GM12878 (cell line): ENCODE data around the gene SCNN1G. TPM values are rescaled to one million over a fixed set of nuclear protein-coding genes. Genes with fewer than 3 reads are reported as not detected.
"Not testable (repeated sequence)": the region's sequence is repeated elsewhere in the genome, so short reads cannot be mapped to it uniquely, and the experiment has no call there.

Experiments used
- ATAC-seq: fragments of 200-7000 bp; cut with Tn5 transposase; 3 replicates; pipeline ENCODE4 v1.9.1; 2020; ENCODE audit warnings: mild to moderate bottlenecking, moderate library complexity
- BruUV-seq: library from RNA; stranded (reverse); fragments of 400-500 nt; replicated peaks from 2 replicates; lab custom pipeline; 2021; lab: Mats Ljungman, UMichigan
- CTCF ChIA-PET: fragments of 300-600 bp; sonication (Branson Sonifier 250); formaldehyde crosslinking; extraction: SDS; loops from one replicate; lab custom pipeline; 2021; ENCODE audit warnings: inconsistent platforms; lab: Yijun Ruan, JAX
- POLR2A ChIA-PET: fragments of 350-600 bp; formaldehyde crosslinking; extraction: SDS; loops from one replicate; lab custom pipeline; 2021; ENCODE audit warnings: inconsistent platforms; lab: Charles Lee
- RAD21 ChIA-PET: fragments of 300-600 bp; sonication (Branson Sonifier 250); formaldehyde crosslinking; loops from one replicate; lab custom pipeline; 2023; ENCODE audit warnings: antibody characterized with exemption; ENCODE audit not compliant: unreplicated experiment; lab: Charles Lee
- SMC1A ChIA-PET: fragments of 300-600 bp; sonication (Branson Sonifier 250); formaldehyde crosslinking; loops from one replicate; lab custom pipeline; 2023; ENCODE audit not compliant: unreplicated experiment, uncharacterized antibody; lab: Charles Lee
- DNase-seq: peaks from one replicate; pipeline ENCODE4 v3.0.0-alpha.2; 2011; ENCODE audit warnings: low read depth, low spot score
- FAIRE-seq: peaks from 3 replicates; lab custom pipeline; 2011; peaks lifted over from hg19 to GRCh38; lab: Jason Lieb, UNC
- H2AFZ ChIP-seq: 2 replicates; pipeline ENCODE4 v1.6.0; 2011; ENCODE audit warnings: low read depth, low read length, control low read depth; ENCODE audit not compliant: control insufficient read depth
- H3K27ac ChIP-seq: 2 replicates; pipeline ENCODE4 v1.5.1; 2011; ENCODE audit warnings: control low read depth; ENCODE audit not compliant: control insufficient read depth, insufficient read depth
- H3K27me3 ChIP-seq, 2 experiments: replicated peaks in 1 of 2; 2 replicates each; pipeline versions ENCODE4 v1.6.0 to v1.6.1; 2011; ENCODE audit warnings: low read length in 1 of 2; ENCODE audit not compliant: control insufficient read depth in 2 of 2, insufficient read depth in 2 of 2
- H3K36me3 ChIP-seq, 2 experiments: 2 replicates each; pipeline ENCODE4 v1.5.1; 2011; ENCODE audit warnings: low read length in 1 of 2; ENCODE audit not compliant: control insufficient read depth in 2 of 2, insufficient read depth in 2 of 2
- H3K4me1 ChIP-seq: 2 replicates; pipeline ENCODE4 v1.6.1; 2011; ENCODE audit warnings: mild to moderate bottlenecking, low read length, moderate library complexity, mixed read lengths; ENCODE audit not compliant: control insufficient read depth, insufficient read depth
- H3K4me2 ChIP-seq: 2 replicates; pipeline ENCODE4 v1.6.0; 2011; ENCODE audit warnings: control low read depth; ENCODE audit not compliant: control insufficient read depth, insufficient read depth
- H3K4me3 ChIP-seq: fragments of 200-600 bp; sonication (generic); 2 replicates; pipeline ENCODE4 v1.5.1; 2016
- H3K79me2 ChIP-seq: 2 replicates; pipeline ENCODE4 v1.6.0; 2011; ENCODE audit warnings: low read length; ENCODE audit not compliant: control insufficient read depth, insufficient read depth
- H3K9ac ChIP-seq: 2 replicates; pipeline ENCODE4 v1.8.0; 2011; ENCODE audit warnings: low read length, control low read depth, mixed read lengths; ENCODE audit not compliant: control insufficient read depth, insufficient read depth
- H3K9me3 ChIP-seq: replicated peaks from 3 replicates; pipeline ENCODE4 v1.5.1; 2011; ENCODE audit warnings: mild to moderate bottlenecking, low read length; ENCODE audit not compliant: control insufficient read depth, insufficient read depth
- H4K20me1 ChIP-seq: 2 replicates; pipeline ENCODE4 v1.6.0; 2011; ENCODE audit not compliant: control insufficient read depth, insufficient read depth
- SPI1 ChIP-seq: IDR thresholded peaks from 2 replicates; pipeline ENCODE4 v1.6.1; 2011; ENCODE audit warnings: low read depth, mild to moderate bottlenecking, low read length, moderate library complexity, borderline replicate concordance; ENCODE audit not compliant: insufficient read depth
- ZNF207 ChIP-seq: fragments of 450-650 bp; IDR thresholded peaks from 2 replicates; pipeline ENCODE4 v1.6.1; 2014; ENCODE audit warnings: antibody characterized with exemption, mild to moderate bottlenecking, borderline replicate concordance
- WGBS: methylation state at CpG from one replicate; pipeline ENCODE4 v1.1.6; 2016; ENCODE audit warnings: low lambda C conversion rate; ENCODE audit not compliant: insufficient replicate concordance, insufficient coverage; ENCODE audit errors: missing lambda C conversion rate; 5-methylcytosine and 5-hydroxymethylcytosine counted together
- in situ Hi-C: fragments of 300-500 bp; cut with MboI; formaldehyde crosslinking; loops from 9 replicates; pipeline ENCODE4 v1.14.3; 2018; ENCODE audit warnings: mixed read lengths
- intact Hi-C: fragments of 100-400 bp; cut with micrococcal nuclease; formaldehyde crosslinking; loops from one replicate; pipeline ENCODE4 v1.14.2; 2022; ENCODE audit not compliant: unreplicated experiment
- polyA plus RNA-seq, 11 experiments: library from polyadenylated mRNA; depleted of rRNA in 4 of 11; unstranded in 6 of 11; stranded (reverse) in 5 of 11; fragments of >200 nt; fragmentation: Nextera tagmentation in 4 of 11; fragmentation: Illumina TruSeq in 1 of 11; extraction: Ambion mirVana in 4 of 11; extraction: Trizol in 1 of 11; gene quantifications; 1 replicate in 1 of 11; 2 replicates in 10 of 11; pipeline versions ENCODE4 v1.2.1 to v1.2.3, GENCODE V29; 2011 to 2016; ENCODE audit warnings: inconsistent platforms in 2 of 11, missing spikeins in 2 of 11, low read depth in 1 of 11
- total RNA-seq, 4 experiments: library from RNA; depleted of rRNA in 3 of 4; stranded (reverse); fragments of >200 nt in 3 of 4; fragmentation: Illumina TruSeq in 1 of 4; extraction: Trizol in 1 of 4; gene quantifications; 2 replicates each; pipeline versions ENCODE4 v1.2.1 to v1.2.3, GENCODE V29; 2013 to 2021

Gene SCNN1G
- total and polyA plus RNA-seq, 10 of the 15 experiments (the other 5 are each of a cell fraction or from before 2014, with no cell fraction given): 0.04 to 0.86 (median 0.08) TPM; not detected in 5

DNA sequence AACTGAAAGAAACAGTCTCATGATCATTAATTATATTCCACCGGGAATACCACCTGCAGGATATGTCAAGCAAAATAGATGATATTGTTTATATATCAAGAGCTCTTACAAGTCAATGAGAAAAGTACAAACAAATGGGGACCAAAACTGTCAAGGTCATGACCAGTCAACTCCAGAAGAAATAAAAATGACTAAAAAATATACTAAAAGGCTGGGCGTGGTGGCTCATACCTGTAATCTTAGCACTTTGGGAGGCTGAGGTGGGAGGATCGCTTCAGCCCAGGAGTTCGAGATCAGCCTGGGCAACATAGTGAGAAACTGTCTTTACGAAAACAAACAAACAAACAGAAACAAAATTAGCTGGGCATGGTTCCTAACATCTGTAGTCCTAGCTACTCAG is 69.8 kb downstream of the SCNN1G start:
- ChIA-PET RAD21 (no interaction called here), POLR2A (no interaction called here), SMC1A (interaction anchor here (0.5 to 1.4 kb wide), 2 partner anchors 16 to 85 kb away, joined by 3 read pairs; no protein-coding TSS in a partner anchor), CTCF (interaction anchor here (1.3 kb wide), 1 partner anchor 10 kb away, joined by 7 read pairs; no protein-coding TSS in a partner anchor)
- Histone ChIP-seq H3K4me2 (no peak overlapping the region), H3K9me3 (no peaks in the 10 kb centered on the region), H3K4me3 (no peak overlapping the region), H4K20me1 (no peaks in the 10 kb centered on the region), H3K36me3 (no peaks in the 10 kb centered on the region), H3K4me1 (no peaks in the 10 kb centered on the region), H3K79me2 (no peaks in the 10 kb centered on the region), H3K9ac (no peak overlapping the region), H3K27me3 (no peaks in the 10 kb centered on the region), H2AFZ (no peak overlapping the region), H3K27ac (no peak overlapping the region)
- ATAC-seq (no peak), DNase-seq (no peak), FAIRE-seq (no peak)
- intact Hi-C loops (no loop called here), in situ Hi-C loops (no loop called here)
- no TSS peak for BruUV-seq
- TF ChIP-seq ZNF207 (no peak), SPI1 (no peak)
- 40% methylated on average over 5 of the region's 5 CpGs for WGBS

DNA sequence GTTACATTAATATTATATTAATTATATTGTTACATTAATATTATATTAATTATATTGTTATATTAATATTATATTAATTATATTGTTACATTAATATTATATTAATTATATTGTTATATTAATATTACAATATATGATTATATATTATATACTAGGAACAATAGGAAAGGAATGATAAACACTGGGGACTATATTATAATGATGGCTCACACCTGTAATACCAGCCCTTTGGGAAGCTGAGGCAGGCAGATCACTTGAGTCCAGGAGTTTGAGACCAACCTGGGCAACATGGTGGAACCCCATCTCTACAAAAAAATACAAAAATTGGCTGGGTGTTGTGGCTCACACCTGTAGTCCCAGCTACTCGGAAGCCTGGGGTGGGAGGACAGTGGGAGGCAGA is 71.1 kb downstream of the SCNN1G start:
- H3K4me2 ChIP-seq, ATAC-seq, intact Hi-C loops, H2AFZ ChIP-seq, H3K27me3 ChIP-seq, SMC1A ChIA-PET, H3K79me2 ChIP-seq, H3K36me3 ChIP-seq, in situ Hi-C loops, H3K9ac ChIP-seq, H3K27ac ChIP-seq, H4K20me1 ChIP-seq, H3K4me3 ChIP-seq, H3K4me1 ChIP-seq, BruUV-seq, RAD21 ChIA-PET, H3K9me3 ChIP-seq, DNase-seq, FAIRE-seq, CTCF ChIA-PET, POLR2A ChIA-PET: not testable (repeated sequence)
- 62% methylated on average over 1 of the region's 1 CpG for WGBS
